GM23338 (cell line): ENCODE measurements around the gene FAM13A.

ENCODE experiments used
- CREB1 ChIP-seq: fragments of 250-450 bp; sonication (Bioruptor Pico); IDR thresholded peaks from 2 replicates; pipeline ENCODE4 v1.5.0; 2020; ENCODE audit warnings: low read depth, mild to moderate bottlenecking, moderate library complexity
- EZH2 ChIP-seq: fragments of 200-600 bp; sonication (generic); IDR thresholded peaks from one replicate; pipeline ENCODE4 v1.8.0; 2017; ENCODE audit warnings: antibody characterized with exemption, mild to moderate bottlenecking, low read depth; ENCODE audit not compliant: unreplicated experiment

GRCh38 chr4:89022426-89023128 is 34.4 kb downstream of the FAM13A start:
- no peak for TF ChIP-seq CREB1 (CRISPR knock-in tag)
- no peak for TF ChIP-seq EZH2
